Stomach (tissue), 4 donors: ENCODE data around the gene RASSF10.

Source experiments
- CTCF ChIP-seq, 7 experiments: fragments of 450-650 bp in 4 of 7; fragments of 200-600 bp in 3 of 7; sonication (generic) in 3 of 7; IDR thresholded peaks; one replicate each; pipeline ENCODE4 v1.5.1; 2016 to 2019; ENCODE audit warnings: antibody characterized with exemption in 7 of 7, control low read depth in 2 of 7, mild to moderate bottlenecking in 1 of 7
- EP300 ChIP-seq: sonication (generic); formaldehyde crosslinking; IDR thresholded peaks from one replicate; pipeline ENCODE4 v1.6.1; 2017; ENCODE audit warnings: antibody characterized with exemption
- POLR2A ChIP-seq, 4 donors: fragments of 450-650 bp; IDR thresholded peaks; one replicate each; pipeline ENCODE4 v1.6.1; 2016; ENCODE audit warnings: antibody characterized with exemption in 4 of 4, control low read depth in 2 of 4, mild to moderate bottlenecking in 1 of 4, moderate library complexity in 1 of 4

- TF ChIP-seq CTCF (IDR thresholded peaks at IDR 0.05) (no peak), POLR2A (IDR thresholded peaks at IDR 0.05) (no peak), EP300 (no peak)
Measured at GRCh38 chr11:13052130-13052571, 43.0 kb downstream of the RASSF10 start.
